HG03571 (cell line): Measurements from ENCODE around the gene RBM23.

ENCODE experiments used
- ATAC-seq: cut with Tn5 transposase; IDR thresholded peaks from one replicate; pipeline ENCODE4 v1.9.1; 2021; ENCODE audit not compliant: unreplicated experiment

RBM23 gene

GRCh38 chr14:22887260-22887989, 31.5 kb downstream of the RBM23 start:
- ATAC-seq: peak; percentile 30

GRCh38 chr14:22886500-22887259, 32.3 kb downstream of the RBM23 start:
- ATAC-seq: peak; percentile 44

GRCh38 chr14:22885975-22886374, 33.0 kb downstream of the RBM23 start:
- ATAC-seq: no peak

GRCh38 chr14:22884738-22885523, 34.0 kb downstream of the RBM23 start:
- no peak for ATAC-seq

- ATAC-seq: no peak
Measured at GRCh38 chr14:22884076-22884737, 34.7 kb downstream of the RBM23 start.

GRCh38 chr14:22883173-22883976, 35.6 kb downstream of the RBM23 start, which contains the start of gene REM2:
TSS of gene REM2 (plus strand) at chr14:22883222. CDS start at chr14:22883288, 66 bp downstream.
- ATAC-seq: no peak

GRCh38 chr14:22882529-22883172, 36.3 kb downstream of the RBM23 start:
- ATAC-seq: no peak

GRCh38 chr14:22882064-22882463, 36.9 kb downstream of the RBM23 start:
- no peak for ATAC-seq

- no peak for ATAC-seq
Measured at GRCh38 chr14:22878271-22879246, 40.4 kb downstream of the RBM23 start.

- no peak for ATAC-seq
Measured at GRCh38 chr14:22877000-22877501, 41.9 kb downstream of the RBM23 start.

- ATAC-seq: no peak
Measured at GRCh38 chr14:22875748-22876319, 43.1 kb downstream of the RBM23 start.

- no peak for ATAC-seq
Measured at GRCh38 chr14:22875003-22875747, 43.8 kb downstream of the RBM23 start.

GRCh38 chr14:22872833-22873520, 46.0 kb downstream of the RBM23 start:
- no peak for ATAC-seq

GRCh38 chr14:22872033-22872832, 46.7 kb downstream of the RBM23 start:
- ATAC-seq: peak; percentile 22

- peak; percentile 68 for ATAC-seq
Measured at GRCh38 chr14:22871224-22872032, 47.5 kb downstream of the RBM23 start, which contains the start of gene LRP10. TSS of gene LRP10 (plus strand) at chr14:22871740. CDS start at chr14:22872304, 564 bp downstream.
